ENCODE data around the gene ARHGEF17. TPM values are rescaled to one million over a fixed set of nuclear protein-coding genes. Genes with fewer than 3 reads are reported as not detected.

ARHGEF17 gene
- polyA plus RNA-seq, 1 donor (not counting 4 experiments of a cell fraction or from before 2014, with no cell fraction given) = 5.1 TPM

- no peaks in the 10 kb centered on the region for H4K20me1 ChIP-seq (ENCODE audit: control insufficient read depth, extremely low read depth, insufficient read depth, low read length)
- no peaks in the 10 kb centered on the region for H3K9me3 ChIP-seq (ENCODE audit: control insufficient read depth, low read depth, low read length)
- H3K9ac ChIP-seq (ENCODE audit: control insufficient read depth, extremely low read depth, insufficient read depth, low read length) = no peak overlapping the region
- H3K36me3 ChIP-seq (ENCODE audit: control insufficient read depth in 2 of 2, extremely low read depth in 1 of 2, insufficient read depth in 2 of 2, low read length in 2 of 2) = peaks cover 0 to 3% of the 10 kb centered on the region in 2 experiments
- H2AFZ ChIP-seq (ENCODE audit: control insufficient read depth, low read length) = no peak overlapping the region
- dilution Hi-C loops (cut with MboI; ENCODE audit: extremely low pct_ligation_motif_present, low sequenced_read_pairs) = no loop called here
- DNase-seq (ENCODE audit: low read depth, low spot score) (no peak), FAIRE-seq (no peak)
- H3K9me1 ChIP-seq (ENCODE audit: control insufficient read depth, extremely low read depth, insufficient read depth, low read length) = no peaks in the 10 kb centered on the region
- H3K27ac ChIP-seq (ENCODE audit: control insufficient read depth, insufficient read depth, low read length) = no peak overlapping the region
- H3K79me2 ChIP-seq (ENCODE audit: control insufficient read depth, insufficient read depth, low read length) = no peaks in the 10 kb centered on the region
- no peaks in the 10 kb centered on the region for H3K27me3 ChIP-seq (ENCODE audit: control insufficient read depth, extremely low read depth, insufficient read depth, low read length)
- no peak overlapping the region for H3K4me3 ChIP-seq (ENCODE audit: control insufficient read depth in 2 of 3, extremely low read depth in 1 of 3, insufficient read depth in 2 of 3, low read depth in 1 of 3, low read length in 3 of 3)
- H3K4me2 ChIP-seq (ENCODE audit: control insufficient read depth, extremely low read depth, insufficient read depth, low read depth, low read length) = no peak overlapping the region
- TF ChIP-seq, protein P1, sequence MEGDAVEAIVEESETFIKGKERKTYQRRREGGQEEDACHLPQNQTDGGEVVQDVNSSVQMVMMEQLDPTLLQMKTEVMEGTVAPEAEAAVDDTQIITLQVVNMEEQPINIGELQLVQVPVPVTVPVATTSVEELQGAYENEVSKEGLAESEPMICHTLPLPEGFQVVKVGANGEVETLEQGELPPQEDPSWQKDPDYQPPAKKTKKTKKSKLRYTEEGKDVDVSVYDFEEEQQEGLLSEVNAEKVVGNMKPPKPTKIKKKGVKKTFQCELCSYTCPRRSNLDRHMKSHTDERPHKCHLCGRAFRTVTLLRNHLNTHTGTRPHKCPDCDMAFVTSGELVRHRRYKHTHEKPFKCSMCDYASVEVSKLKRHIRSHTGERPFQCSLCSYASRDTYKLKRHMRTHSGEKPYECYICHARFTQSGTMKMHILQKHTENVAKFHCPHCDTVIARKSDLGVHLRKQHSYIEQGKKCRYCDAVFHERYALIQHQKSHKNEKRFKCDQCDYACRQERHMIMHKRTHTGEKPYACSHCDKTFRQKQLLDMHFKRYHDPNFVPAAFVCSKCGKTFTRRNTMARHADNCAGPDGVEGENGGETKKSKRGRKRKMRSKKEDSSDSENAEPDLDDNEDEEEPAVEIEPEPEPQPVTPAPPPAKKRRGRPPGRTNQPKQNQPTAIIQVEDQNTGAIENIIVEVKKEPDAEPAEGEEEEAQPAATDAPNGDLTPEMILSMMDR (optimal IDR thresholded peaks at IDR 0.05 in 1 of 3, IDR thresholded peaks at IDR 0.05 in 1 of 3, conservative IDR thresholded peaks at IDR 0.05 in 1 of 3; ENCODE audit: extremely low read depth in 1 of 3, insufficient read depth in 2 of 3, low read length in 3 of 3) = no peak
- no peak for TF ChIP-seq EZH2 (IDR thresholded peaks at IDR 0.05; ENCODE audit: low read length)
- H3K4me1 ChIP-seq (ENCODE audit: control insufficient read depth, extremely low read depth, insufficient read depth, low read length) = no peaks in the 10 kb centered on the region
Measured at GRCh38 chr11:73356979-73357860, 49.1 kb downstream of the ARHGEF17 start.

DNA sequence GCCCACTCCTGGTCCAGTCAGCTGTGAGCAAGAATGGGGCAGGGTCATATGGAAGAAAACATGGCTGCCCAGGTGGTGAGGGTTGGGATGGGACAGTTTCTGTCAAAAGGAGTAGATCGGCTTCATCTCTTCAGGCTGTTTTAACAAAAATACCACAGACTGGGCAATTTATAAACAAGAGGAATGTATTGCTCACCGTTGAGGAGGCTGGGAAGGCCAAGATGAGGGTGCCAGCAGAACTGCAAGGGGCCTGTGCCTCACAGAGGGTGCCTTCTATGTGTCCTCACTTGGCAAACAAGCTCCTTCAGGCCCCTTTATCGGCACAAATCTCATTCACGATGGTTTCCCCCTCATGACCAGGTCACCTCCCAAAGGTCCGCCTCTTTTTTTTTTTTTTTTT is 50.0 kb downstream of the ARHGEF17 start:
- Histone ChIP-seq H3K79me2 (ENCODE audit: control insufficient read depth, insufficient read depth, low read length) (no peaks in the 10 kb centered on the region), H4K20me1 (ENCODE audit: control insufficient read depth, extremely low read depth, insufficient read depth, low read length) (no peaks in the 10 kb centered on the region), H3K27me3 (ENCODE audit: control insufficient read depth, extremely low read depth, insufficient read depth, low read length) (no peaks in the 10 kb centered on the region), H3K27ac (ENCODE audit: control insufficient read depth, insufficient read depth, low read length) (no peak overlapping the region), H3K36me3 (ENCODE audit: control insufficient read depth in 2 of 2, extremely low read depth in 1 of 2, insufficient read depth in 2 of 2, low read length in 2 of 2) (peaks cover 0 to 1% of the 10 kb centered on the region in 2 experiments), H3K9me1 (ENCODE audit: control insufficient read depth, extremely low read depth, insufficient read depth, low read length) (no peaks in the 10 kb centered on the region), H3K4me1 (ENCODE audit: control insufficient read depth, extremely low read depth, insufficient read depth, low read length) (no peaks in the 10 kb centered on the region), H3K9ac (ENCODE audit: control insufficient read depth, extremely low read depth, insufficient read depth, low read length) (no peak overlapping the region), H2AFZ (ENCODE audit: control insufficient read depth, low read length) (no peak overlapping the region), H3K4me3 (ENCODE audit: control insufficient read depth in 2 of 3, extremely low read depth in 1 of 3, insufficient read depth in 2 of 3, low read depth in 1 of 3, low read length in 3 of 3) (no peak overlapping the region), H3K9me3 (ENCODE audit: control insufficient read depth, low read depth, low read length) (no peaks in the 10 kb centered on the region), H3K4me2 (ENCODE audit: control insufficient read depth, extremely low read depth, insufficient read depth, low read depth, low read length) (no peak overlapping the region)
- TF ChIP-seq, protein P1 (optimal IDR thresholded peaks at IDR 0.05 in 1 of 3, IDR thresholded peaks at IDR 0.05 in 1 of 3, conservative IDR thresholded peaks at IDR 0.05 in 1 of 3; ENCODE audit: extremely low read depth in 1 of 3, insufficient read depth in 2 of 3, low read length in 3 of 3) = no peak
- TF ChIP-seq EZH2 (IDR thresholded peaks at IDR 0.05; ENCODE audit: low read length) = no peak
- DNase-seq (ENCODE audit: low read depth, low spot score) = no peak
- FAIRE-seq = no peak
- dilution Hi-C loops (cut with MboI; ENCODE audit: extremely low pct_ligation_motif_present, low sequenced_read_pairs) = no loop called here

All from keratinocyte (primary cell).